HepG2 (cell line): ENCODE results near the gene PTCRA. TPM values are rescaled to one million over a fixed set of nuclear protein-coding genes. Genes with fewer than 3 reads are reported as not detected.
A peak's percentile ranks its signal among the peaks of the same experiment; 100 is the strongest.

Experiments used
- CCDC6 ChIP-seq: sonication (generic); formaldehyde crosslinking; IDR thresholded peaks from 2 replicates; pipeline ENCODE4 v1.8.1; 2022; ENCODE audit warnings: mild to moderate bottlenecking, missing genetic modification reagents, moderate library complexity
- ELF3 ChIP-seq: IDR thresholded peaks from 2 replicates; pipeline ENCODE4 v1.6.1; 2016; ENCODE audit warnings: missing genetic modification reagents, missing compliant biosample characterization
- HOXA3 ChIP-seq: sonication (generic); formaldehyde crosslinking; IDR thresholded peaks from 2 replicates; pipeline ENCODE4 v1.5.0; 2020; ENCODE audit warnings: missing genetic modification reagents
- MIXL1 ChIP-seq: IDR thresholded peaks from 2 replicates; pipeline ENCODE4 v1.6.1; 2016
- MTA1 ChIP-seq: sonication (generic); formaldehyde crosslinking; IDR thresholded peaks from 2 replicates; pipeline ENCODE4 v1.4.0; 2020; ENCODE audit warnings: missing genetic modification reagents, mild to moderate bottlenecking, borderline replicate concordance
- MTF1 ChIP-seq: sonication (generic); formaldehyde crosslinking; IDR thresholded peaks from 2 replicates; pipeline ENCODE4 v1.5.0; 2020; ENCODE audit warnings: missing genetic modification reagents
- SOX5 ChIP-seq: IDR thresholded peaks from 2 replicates; pipeline ENCODE4 v1.6.1; 2016; ENCODE audit warnings: borderline replicate concordance
- ZNF329 ChIP-seq: sonication (generic); formaldehyde crosslinking; IDR thresholded peaks from 2 replicates; pipeline ENCODE4 v1.9.0; 2021; ENCODE audit warnings: low read depth, mild to moderate bottlenecking, missing genetic modification reagents
- ZNF572 ChIP-seq: sonication (generic); formaldehyde crosslinking; IDR thresholded peaks from 2 replicates; pipeline ENCODE4 v1.5.1; 2020; ENCODE audit warnings: mild to moderate bottlenecking, missing genetic modification reagents
- ZNF777 ChIP-seq: sonication (generic); formaldehyde crosslinking; IDR thresholded peaks from 2 replicates; pipeline ENCODE4 v1.4.0; 2020; ENCODE audit warnings: missing genetic modification reagents
- ZSCAN30 ChIP-seq: sonication (generic); formaldehyde crosslinking; IDR thresholded peaks from 2 replicates; pipeline ENCODE4 v1.5.0; 2020; ENCODE audit warnings: mild to moderate bottlenecking, missing genetic modification reagents
- polyA plus RNA-seq, 8 experiments: library from polyadenylated mRNA; depleted of rRNA in 3 of 8; stranded (reverse) in 7 of 8; unstranded in 1 of 8; fragments of >200 nt; fragmentation: Illumina TruSeq in 4 of 8; extraction: Trizol in 4 of 8; gene quantifications; 2 replicates each; pipeline versions ENCODE4 v1.2.1 to v1.2.3, GENCODE V29; 2011 to 2016; ENCODE audit warnings: low read depth in 4 of 8, missing spikeins in 1 of 8, mixed read lengths in 1 of 8; ENCODE audit not compliant: insufficient read depth in 1 of 8
- total RNA-seq, 5 experiments: library from RNA; depleted of rRNA; stranded (reverse); fragments of >200 nt; fragmentation: Illumina TruSeq; extraction: Trizol; gene quantifications; 2 replicates each; pipeline ENCODE4 v1.2.3, GENCODE V29; 2016; ENCODE audit warnings: low read depth in 1 of 5
- TF ChIP-seq, protein P1 (sequence below): sonication (generic); formaldehyde crosslinking; IDR thresholded peaks from 2 replicates; pipeline ENCODE4 v1.4.0; 2020; ENCODE audit warnings: missing genetic modification reagents
- TF ChIP-seq, protein P2 (sequence below): sonication (generic); formaldehyde crosslinking; IDR thresholded peaks from 2 replicates; pipeline ENCODE4 v1.4.0; 2020; ENCODE audit warnings: mild to moderate bottlenecking, missing genetic modification reagents
- TF ChIP-seq, protein P3 (sequence below): IDR thresholded peaks from 2 replicates; pipeline ENCODE4 v1.6.1; 2016
- TF ChIP-seq, protein P4 (sequence below): sonication (generic); formaldehyde crosslinking; IDR thresholded peaks from 2 replicates; pipeline ENCODE4 v1.9.0; 2021; ENCODE audit warnings: mild to moderate bottlenecking, missing genetic modification reagents
- TF ChIP-seq, protein P5 (sequence below): IDR thresholded peaks from 2 replicates; pipeline ENCODE4 v1.6.1; 2016; ENCODE audit warnings: missing biosample characterization, missing genetic modification reagents, low read depth

Gene PTCRA
- total and polyA plus RNA-seq, 2 of the 13 experiments (the other 11 are each of a cell fraction or from before 2014, with no cell fraction given), result not detected

DNA sequence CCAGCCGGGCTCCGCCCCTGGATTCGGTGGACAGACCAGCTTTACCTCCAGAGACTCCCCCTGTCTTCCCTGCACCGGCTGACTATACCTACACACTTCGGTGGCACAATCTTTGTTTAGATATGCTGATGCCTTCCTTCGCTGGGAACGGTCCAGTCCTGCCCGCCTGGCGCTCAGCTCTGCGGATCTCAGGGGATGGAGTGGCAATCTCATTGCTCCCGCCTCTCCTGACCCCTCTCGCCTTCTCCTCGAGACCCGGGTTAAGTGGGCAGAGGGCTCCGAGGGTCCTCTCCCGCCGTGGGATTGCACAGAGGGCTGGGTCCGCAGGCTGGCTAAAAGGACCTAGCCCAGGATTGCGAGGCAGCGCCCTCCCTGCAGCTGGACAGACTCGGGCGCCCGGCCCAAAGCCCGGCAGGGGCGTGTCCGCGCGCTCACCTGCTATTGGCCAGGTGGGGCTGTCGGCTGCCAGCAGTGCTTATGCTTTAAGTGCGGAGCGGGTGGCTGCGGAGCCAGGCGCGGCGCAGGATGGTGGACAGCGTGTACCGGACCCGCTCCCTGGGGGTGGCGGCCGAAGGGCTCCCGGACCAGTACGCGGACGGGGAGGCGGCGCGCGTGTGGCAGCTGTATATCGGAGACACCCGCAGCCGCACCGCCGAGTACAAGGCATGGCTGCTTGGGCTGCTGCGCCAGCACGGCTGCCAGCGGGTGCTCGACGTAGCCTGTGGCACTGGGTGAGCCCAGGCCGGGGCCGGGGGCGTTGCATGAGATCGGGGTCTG lies 44.6 kb downstream of the PTCRA start, which contains the start of gene GNMT (continued):
- TF ChIP-seq, protein P1, sequence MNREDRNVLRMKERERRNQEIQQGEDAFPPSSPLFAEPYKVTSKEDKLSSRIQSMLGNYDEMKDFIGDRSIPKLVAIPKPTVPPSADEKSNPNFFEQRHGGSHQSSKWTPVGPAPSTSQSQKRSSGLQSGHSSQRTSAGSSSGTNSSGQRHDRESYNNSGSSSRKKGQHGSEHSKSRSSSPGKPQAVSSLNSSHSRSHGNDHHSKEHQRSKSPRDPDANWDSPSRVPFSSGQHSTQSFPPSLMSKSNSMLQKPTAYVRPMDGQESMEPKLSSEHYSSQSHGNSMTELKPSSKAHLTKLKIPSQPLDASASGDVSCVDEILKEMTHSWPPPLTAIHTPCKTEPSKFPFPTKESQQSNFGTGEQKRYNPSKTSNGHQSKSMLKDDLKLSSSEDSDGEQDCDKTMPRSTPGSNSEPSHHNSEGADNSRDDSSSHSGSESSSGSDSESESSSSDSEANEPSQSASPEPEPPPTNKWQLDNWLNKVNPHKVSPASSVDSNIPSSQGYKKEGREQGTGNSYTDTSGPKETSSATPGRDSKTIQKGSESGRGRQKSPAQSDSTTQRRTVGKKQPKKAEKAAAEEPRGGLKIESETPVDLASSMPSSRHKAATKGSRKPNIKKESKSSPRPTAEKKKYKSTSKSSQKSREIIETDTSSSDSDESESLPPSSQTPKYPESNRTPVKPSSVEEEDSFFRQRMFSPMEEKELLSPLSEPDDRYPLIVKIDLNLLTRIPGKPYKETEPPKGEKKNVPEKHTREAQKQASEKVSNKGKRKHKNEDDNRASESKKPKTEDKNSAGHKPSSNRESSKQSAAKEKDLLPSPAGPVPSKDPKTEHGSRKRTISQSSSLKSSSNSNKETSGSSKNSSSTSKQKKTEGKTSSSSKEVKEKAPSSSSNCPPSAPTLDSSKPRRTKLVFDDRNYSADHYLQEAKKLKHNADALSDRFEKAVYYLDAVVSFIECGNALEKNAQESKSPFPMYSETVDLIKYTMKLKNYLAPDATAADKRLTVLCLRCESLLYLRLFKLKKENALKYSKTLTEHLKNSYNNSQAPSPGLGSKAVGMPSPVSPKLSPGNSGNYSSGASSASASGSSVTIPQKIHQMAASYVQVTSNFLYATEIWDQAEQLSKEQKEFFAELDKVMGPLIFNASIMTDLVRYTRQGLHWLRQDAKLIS, result no peak
- TF ChIP-seq ZNF777 (CRISPR knock-in tag) (peak; percentile 96), ZNF572 (CRISPR knock-in tag) (no peak), HOXA3 (CRISPR knock-in tag) (peak; percentile 76), ZSCAN30 (CRISPR knock-in tag) (no peak), ZNF329 (CRISPR knock-in tag) (no peak; the same call in 1 of the 2 replicates), ELF3 (CRISPR knock-in tag) (no peak), MIXL1 (no peak), MTA1 (CRISPR knock-in tag) (no peak), CCDC6 (CRISPR knock-in tag) (no peak), SOX5 (CRISPR knock-in tag) (no peak), MTF1 (CRISPR knock-in tag) (0 out of 2 replicates have a peak, but pooled peaks have one; percentile 42)
- TF ChIP-seq, protein P2, sequence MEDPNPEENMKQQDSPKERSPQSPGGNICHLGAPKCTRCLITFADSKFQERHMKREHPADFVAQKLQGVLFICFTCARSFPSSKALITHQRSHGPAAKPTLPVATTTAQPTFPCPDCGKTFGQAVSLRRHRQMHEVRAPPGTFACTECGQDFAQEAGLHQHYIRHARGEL (CRISPR knock-in tag), result 0 out of 2 replicates have a peak, but pooled peaks have one; percentile 45
- TF ChIP-seq, protein P3, sequence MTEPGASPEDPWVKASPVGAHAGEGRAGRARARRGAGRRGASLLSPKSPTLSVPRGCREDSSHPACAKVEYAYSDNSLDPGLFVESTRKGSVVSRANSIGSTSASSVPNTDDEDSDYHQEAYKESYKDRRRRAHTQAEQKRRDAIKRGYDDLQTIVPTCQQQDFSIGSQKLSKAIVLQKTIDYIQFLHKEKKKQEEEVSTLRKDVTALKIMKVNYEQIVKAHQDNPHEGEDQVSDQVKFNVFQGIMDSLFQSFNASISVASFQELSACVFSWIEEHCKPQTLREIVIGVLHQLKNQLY, result no peak
- TF ChIP-seq, protein P4, sequence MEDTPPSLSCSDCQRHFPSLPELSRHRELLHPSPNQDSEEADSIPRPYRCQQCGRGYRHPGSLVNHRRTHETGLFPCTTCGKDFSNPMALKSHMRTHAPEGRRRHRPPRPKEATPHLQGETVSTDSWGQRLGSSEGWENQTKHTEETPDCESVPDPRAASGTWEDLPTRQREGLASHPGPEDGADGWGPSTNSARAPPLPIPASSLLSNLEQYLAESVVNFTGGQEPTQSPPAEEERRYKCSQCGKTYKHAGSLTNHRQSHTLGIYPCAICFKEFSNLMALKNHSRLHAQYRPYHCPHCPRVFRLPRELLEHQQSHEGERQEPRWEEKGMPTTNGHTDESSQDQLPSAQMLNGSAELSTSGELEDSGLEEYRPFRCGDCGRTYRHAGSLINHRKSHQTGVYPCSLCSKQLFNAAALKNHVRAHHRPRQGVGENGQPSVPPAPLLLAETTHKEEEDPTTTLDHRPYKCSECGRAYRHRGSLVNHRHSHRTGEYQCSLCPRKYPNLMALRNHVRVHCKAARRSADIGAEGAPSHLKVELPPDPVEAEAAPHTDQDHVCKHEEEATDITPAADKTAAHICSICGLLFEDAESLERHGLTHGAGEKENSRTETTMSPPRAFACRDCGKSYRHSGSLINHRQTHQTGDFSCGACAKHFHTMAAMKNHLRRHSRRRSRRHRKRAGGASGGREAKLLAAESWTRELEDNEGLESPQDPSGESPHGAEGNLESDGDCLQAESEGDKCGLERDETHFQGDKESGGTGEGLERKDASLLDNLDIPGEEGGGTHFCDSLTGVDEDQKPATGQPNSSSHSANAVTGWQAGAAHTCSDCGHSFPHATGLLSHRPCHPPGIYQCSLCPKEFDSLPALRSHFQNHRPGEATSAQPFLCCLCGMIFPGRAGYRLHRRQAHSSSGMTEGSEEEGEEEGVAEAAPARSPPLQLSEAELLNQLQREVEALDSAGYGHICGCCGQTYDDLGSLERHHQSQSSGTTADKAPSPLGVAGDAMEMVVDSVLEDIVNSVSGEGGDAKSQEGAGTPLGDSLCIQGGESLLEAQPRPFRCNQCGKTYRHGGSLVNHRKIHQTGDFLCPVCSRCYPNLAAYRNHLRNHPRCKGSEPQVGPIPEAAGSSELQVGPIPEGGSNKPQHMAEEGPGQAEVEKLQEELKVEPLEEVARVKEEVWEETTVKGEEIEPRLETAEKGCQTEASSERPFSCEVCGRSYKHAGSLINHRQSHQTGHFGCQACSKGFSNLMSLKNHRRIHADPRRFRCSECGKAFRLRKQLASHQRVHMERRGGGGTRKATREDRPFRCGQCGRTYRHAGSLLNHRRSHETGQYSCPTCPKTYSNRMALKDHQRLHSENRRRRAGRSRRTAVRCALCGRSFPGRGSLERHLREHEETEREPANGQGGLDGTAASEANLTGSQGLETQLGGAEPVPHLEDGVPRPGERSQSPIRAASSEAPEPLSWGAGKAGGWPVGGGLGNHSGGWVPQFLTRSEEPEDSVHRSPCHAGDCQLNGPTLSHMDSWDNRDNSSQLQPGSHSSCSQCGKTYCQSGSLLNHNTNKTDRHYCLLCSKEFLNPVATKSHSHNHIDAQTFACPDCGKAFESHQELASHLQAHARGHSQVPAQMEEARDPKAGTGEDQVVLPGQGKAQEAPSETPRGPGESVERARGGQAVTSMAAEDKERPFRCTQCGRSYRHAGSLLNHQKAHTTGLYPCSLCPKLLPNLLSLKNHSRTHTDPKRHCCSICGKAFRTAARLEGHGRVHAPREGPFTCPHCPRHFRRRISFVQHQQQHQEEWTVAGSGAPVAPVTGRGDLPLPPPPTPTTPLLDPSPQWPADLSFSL (CRISPR knock-in tag), result no peak
- TF ChIP-seq, protein P5, sequence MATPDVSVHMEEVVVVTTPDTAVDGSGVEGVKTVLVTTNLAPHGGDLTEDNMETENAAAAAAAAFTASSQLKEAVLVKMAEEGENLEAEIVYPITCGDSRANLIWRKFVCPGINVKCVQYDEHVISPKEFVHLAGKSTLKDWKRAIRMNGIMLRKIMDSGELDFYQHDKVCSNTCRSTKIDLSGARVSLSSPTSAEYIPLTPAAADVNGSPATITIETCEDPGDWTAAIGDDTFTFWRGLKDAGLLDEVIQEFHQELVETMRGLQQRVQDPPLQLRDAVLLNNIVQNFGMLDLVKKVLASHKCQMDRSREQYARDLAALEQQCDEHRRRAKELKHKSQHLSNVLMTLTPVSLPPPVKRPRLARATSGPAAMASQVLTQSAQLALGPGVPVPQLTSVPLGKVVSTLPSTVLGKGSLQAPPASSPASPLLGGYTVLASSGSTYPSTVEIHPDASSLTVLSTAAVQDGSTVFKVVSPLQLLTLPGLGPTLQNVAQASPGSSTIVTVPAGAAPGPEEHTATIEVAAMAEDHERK, result no peak
